ENCODE measurements around the gene ITGAD.
"Not testable (repeated sequence)": the region's sequence is repeated elsewhere in the genome, so short reads cannot be mapped to it uniquely, and the experiment has no call there.

Gene ITGAD

GRCh38 chr16:31430380-31431052 is 37.4 kb downstream of the ITGAD start:
- DNase-seq (ENCODE audit: low read depth) = no peak

GRCh38 chr16:31435341-31436220 is 42.4 kb downstream of the ITGAD start:
- DNase-seq (ENCODE audit: low read depth) = no peak

- no peak for DNase-seq (ENCODE audit: low read depth)
Measured at GRCh38 chr16:31436221-31437045, 43.3 kb downstream of the ITGAD start.

- DNase-seq (ENCODE audit: low read depth) = no peak
Measured at GRCh38 chr16:31438414-31438813, 45.3 kb downstream of the ITGAD start.

GRCh38 chr16:31439023-31439422 is 45.9 kb downstream of the ITGAD start:
- not testable (repeated sequence) for DNase-seq (ENCODE audit: low read depth)

GRCh38 chr16:31439519-31439918 is 46.4 kb downstream of the ITGAD start:
- DNase-seq (ENCODE audit: low read depth) = no peak

GRCh38 chr16:31440516-31441184 is 47.5 kb downstream of the ITGAD start:
- no peak for DNase-seq (ENCODE audit: low read depth)

- no peak for DNase-seq (ENCODE audit: low read depth)
Measured at GRCh38 chr16:31441956-31442355, 48.8 kb downstream of the ITGAD start.

GRCh38 chr16:31445931-31446330 is 52.8 kb downstream of the ITGAD start:
- not testable (repeated sequence) for DNase-seq (ENCODE audit: low read depth)

GRCh38 chr16:31451201-31451600 is 58.1 kb downstream of the ITGAD start:
- no peak for DNase-seq (ENCODE audit: low read depth)

GRCh38 chr16:31451681-31452351 is 58.7 kb downstream of the ITGAD start:
- no peak for DNase-seq (ENCODE audit: low read depth)

GRCh38 chr16:31452631-31453106 is 59.5 kb downstream of the ITGAD start:
- peak; percentile 88 for DNase-seq (ENCODE audit: low read depth)

- DNase-seq (ENCODE audit: low read depth) = no peak
Measured at GRCh38 chr16:31453255-31454204, 60.4 kb downstream of the ITGAD start.

- no peak for DNase-seq (ENCODE audit: low read depth)
Measured at GRCh38 chr16:31455601-31456314, 62.6 kb downstream of the ITGAD start.

GRCh38 chr16:31456988-31457360 is 63.8 kb downstream of the ITGAD start:
- DNase-seq (ENCODE audit: low read depth) = no peak

GRCh38 chr16:31458073-31458843 is 65.1 kb downstream of the ITGAD start:
- no peak for DNase-seq (ENCODE audit: low read depth)

GRCh38 chr16:31458844-31459686 is 65.9 kb downstream of the ITGAD start, which contains the start of gene ARMC5:
Gene ARMC5, plus strand, starts transcription at chr16:31459501. Its CDS starts 24 bp downstream, at chr16:31459525.
- peak; percentile 96 for DNase-seq (ENCODE audit: low read depth)
